Mucosa of descending colon (tissue), 3 donors: Measurements from ENCODE around the gene RGL4. TPM values are rescaled to one million over a fixed set of nuclear protein-coding genes. Genes with fewer than 3 reads are reported as not detected.
"Not testable (repeated sequence)": the region's sequence is repeated elsewhere in the genome, so short reads cannot be mapped to it uniquely, and the experiment has no call there.

ENCODE experiments used
- ATAC-seq: fragments of 200-7000 bp; cut with Tn5 transposase; one replicate; pipeline ENCODE4 v1.9.1; 2020; ENCODE audit warnings: mild to moderate bottlenecking, moderate library complexity
- DNase-seq, 3 donors: peaks; one replicate each; pipeline ENCODE4 v3.0.0-alpha.2; 2020
- H3K36me3 ChIP-seq: fragments of 200-600 bp; one replicate; pipeline ENCODE4 v1.8.0; 2021; ENCODE audit warnings: low read depth, mild to moderate bottlenecking
- H3K4me1 ChIP-seq: fragments of 200-600 bp; one replicate; pipeline ENCODE4 v1.8.0; 2021; ENCODE audit warnings: low read depth, mild to moderate bottlenecking
- H3K4me3 ChIP-seq: fragments of 200-600 bp; one replicate; pipeline ENCODE4 v1.8.0; 2021; ENCODE audit warnings: mild to moderate bottlenecking
- H3K9me3 ChIP-seq: fragments of 200-600 bp; one replicate; pipeline ENCODE4 v1.8.0; 2021; ENCODE audit warnings: mild to moderate bottlenecking
- CTCF ChIP-seq: fragments of 200-600 bp; IDR thresholded peaks from one replicate; pipeline ENCODE4 v1.8.0; 2022; ENCODE audit warnings: antibody characterized with exemption, mild to moderate bottlenecking
- intact Hi-C, 2 donors: fragments of 100-400 bp; cut with DNase I in 1 of 2; cut with micrococcal nuclease in 1 of 2; formaldehyde crosslinking; loops; one replicate each; pipeline versions ENCODE4 v1.11.0 to v1.11.1; 2022; cut with DNase I, micrococcal nuclease
- total RNA-seq, 3 donors: library from RNA; stranded (reverse); fragmentation: NEBNext Ultra II Directional in 2 of 3; extraction: Animal tissue kit (Norgen Biotek cat#: 25700) in 2 of 3; gene quantifications; one replicate each; pipeline versions ENCODE4 v1.2.1 to v1.2.4, GENCODE V29; 2021 to 2023
- donor health status: DM: no; HTN: no; CAD: no; lungs with moderate emphysema.
- donor health status: DM: no; HTN: no; CAD: no.
- donor health status: DM: no; HTN: yes; CAD: no.

The RGL4 gene
- total RNA-seq, 3 donors from 2014 or later: 0.29 to 0.34 TPM; not detected in 1

GRCh38 chr22:23673050-23673620 lies 17.7 kb upstream of the RGL4 start:
- ATAC-seq: no peak
- no peak for TF ChIP-seq CTCF
- no peaks in the 10 kb centered on the region for H3K36me3 ChIP-seq
- H3K4me1 ChIP-seq: peaks cover 6% of the 10 kb centered on the region
- intact Hi-C loops: no loop called here
- H3K4me3 ChIP-seq: no peak overlapping the region
- DNase-seq: peak in 1 of 3 donors; percentile 10
- H3K9me3 ChIP-seq: no peaks in the 10 kb centered on the region

- Histone ChIP-seq H3K9me3 (no peaks in the 10 kb centered on the region), H3K4me3 (no peak overlapping the region), H3K4me1 (peaks cover 6% of the 10 kb centered on the region), H3K36me3 (no peaks in the 10 kb centered on the region)
- DNase-seq: peak in 1 of 3 donors; percentile 31
- intact Hi-C loops: no loop called here
- ATAC-seq: no peak
- TF ChIP-seq CTCF: no peak
Observed at GRCh38 chr22:23673826-23674690, 16.8 kb upstream of the RGL4 start.

DNA sequence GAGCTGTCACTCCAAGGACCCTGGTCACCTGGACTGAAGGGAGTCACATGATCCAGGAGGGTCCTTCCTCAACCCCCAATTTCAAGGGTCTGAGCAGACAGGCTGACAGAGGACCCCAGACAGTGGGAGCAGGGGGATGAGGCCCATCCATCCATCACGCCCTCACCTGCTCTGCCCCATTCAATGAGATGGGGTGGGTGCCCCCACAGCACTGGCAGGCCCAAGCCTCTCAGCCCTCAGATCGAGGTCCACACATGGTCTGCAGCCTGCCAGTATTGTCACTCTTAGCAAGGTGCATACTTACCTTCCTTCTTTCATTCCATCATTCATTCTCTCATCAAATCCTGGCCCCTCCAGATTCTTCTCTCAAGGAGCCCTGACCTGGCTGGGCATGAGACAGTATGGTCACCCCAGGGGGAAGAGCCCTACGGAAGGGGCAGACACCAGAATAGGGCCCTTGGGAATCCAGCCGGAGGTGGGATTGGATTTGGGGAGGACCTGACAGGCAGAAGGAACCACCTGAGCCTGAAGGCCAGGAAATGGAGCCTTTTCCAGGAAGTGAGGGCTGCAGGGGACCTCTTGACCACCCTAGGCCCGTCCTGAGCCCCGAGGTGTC lies 15.8 kb upstream of the RGL4 start:
- H3K4me3 ChIP-seq, H3K9me3 ChIP-seq, H3K4me1 ChIP-seq, H3K36me3 ChIP-seq, ATAC-seq, intact Hi-C loops: not testable (repeated sequence)
- DNase-seq: peak in 1 of 3 donors; percentile 16

DNA sequence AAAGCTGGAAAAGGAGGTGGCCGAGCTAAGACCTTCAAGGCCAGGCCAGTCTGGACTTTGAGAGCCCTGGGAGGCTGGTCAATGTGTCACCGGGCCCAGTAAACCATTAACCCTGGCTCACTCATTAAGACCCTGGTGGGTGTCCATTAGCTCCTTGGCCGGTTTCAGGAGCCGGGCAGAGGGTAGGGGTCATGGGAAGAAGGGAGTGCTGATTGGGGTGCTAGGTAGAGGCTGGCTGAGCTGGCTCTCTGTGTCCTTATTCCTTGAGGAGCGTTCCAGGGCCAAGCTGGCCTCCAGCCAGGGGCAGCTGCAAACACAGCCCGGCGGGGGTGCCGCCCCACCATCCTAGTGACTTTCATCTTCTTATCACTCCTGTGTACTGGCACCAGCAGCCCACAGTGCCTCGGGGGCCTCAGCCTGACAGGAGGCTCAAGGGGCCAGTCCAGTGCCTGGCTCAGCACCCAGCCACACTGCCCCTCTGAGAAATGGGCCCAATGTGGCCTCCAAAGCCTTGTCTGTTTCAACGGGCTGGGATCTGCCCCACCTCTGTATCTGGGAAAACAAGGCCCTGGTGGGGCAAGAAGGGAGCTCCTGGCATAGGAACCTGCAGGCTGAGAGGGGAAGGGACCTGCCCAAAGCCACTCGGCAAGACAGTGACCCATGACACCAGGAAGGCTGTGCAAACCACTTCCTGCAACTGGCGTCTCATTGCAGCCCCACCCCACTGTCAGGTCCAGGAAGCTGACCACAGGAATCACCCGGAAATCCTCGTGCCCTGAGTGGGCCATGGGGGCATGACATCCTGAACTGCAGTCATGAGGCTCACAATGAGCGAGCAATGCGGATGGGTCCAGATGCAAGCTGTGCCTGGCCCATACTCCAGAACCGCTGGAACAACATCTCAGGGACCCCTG lies 15.1 kb upstream of the RGL4 start:
- H3K9me3 ChIP-seq: no peaks in the 10 kb centered on the region
- ATAC-seq (peak; percentile 85), DNase-seq (peak; percentile 70 to 75 (median 71))
- no peaks in the 10 kb centered on the region for H3K36me3 ChIP-seq
- H3K4me3 ChIP-seq: no peak overlapping the region
- H3K4me1 ChIP-seq: peaks cover 6% of the 10 kb centered on the region
- no peak for TF ChIP-seq CTCF
- intact Hi-C loops: no loop called here

DNA sequence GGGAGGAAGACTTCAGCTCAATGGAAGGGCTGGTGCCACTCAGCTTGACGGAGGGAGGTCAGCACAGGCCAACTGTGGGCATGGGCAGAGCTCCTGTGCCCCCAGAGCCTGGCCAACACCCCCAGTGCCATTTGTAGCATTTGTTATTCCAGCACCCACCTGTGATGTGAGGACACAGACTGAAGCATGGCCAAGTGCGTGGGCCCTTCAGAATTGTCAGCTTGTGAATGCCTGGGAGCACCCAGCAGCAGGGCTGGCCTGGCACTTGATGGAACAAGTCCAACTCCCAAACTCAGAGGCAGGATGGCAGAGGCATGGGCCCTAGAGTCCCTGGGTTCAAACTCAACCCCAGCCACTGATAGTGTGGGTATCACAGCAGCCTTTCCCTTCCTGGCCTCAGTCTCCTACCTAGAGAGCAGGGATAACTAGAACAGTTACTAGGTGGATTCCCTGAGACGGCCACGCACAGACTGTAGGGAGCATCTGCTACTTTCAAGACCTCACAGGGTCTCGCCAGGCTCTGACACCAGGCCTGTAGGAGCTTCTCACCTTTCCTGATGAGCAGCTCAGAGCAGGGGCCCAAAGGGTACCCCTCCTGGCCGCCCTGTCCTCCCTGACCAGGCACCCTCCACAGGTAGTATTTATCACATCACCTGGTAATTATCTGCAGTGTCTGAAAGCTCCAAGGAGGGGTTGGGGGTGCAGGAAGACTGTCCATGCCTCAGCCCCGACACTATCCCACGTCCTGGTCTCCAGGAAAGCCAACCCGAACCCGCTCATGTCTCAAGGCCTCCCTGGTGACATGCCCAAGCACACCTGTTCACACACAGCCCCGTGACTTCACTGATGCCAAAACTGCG lies 13.7 kb upstream of the RGL4 start:
- peak in 1 of 3 donors; percentile 35 for DNase-seq
- not testable (repeated sequence) for ATAC-seq

DNA sequence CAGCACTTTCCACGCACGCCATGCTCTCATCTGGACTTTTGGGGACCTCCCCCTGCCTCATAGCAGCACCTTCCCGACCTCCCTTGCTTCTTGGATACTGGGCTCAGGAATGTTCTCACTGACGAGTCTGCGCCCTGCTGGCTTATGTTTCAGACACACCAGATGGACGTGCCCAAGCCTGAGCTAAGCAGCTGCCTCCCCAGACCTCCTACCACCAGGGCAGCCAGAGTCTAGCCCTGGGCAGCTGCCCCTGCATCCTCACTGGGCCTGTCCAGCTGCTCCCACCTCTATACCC lies 13.2 kb upstream of the RGL4 start:
- Histone ChIP-seq H3K4me3 (no peak overlapping the region), H3K9me3 (no peaks in the 10 kb centered on the region), H3K36me3 (no peaks in the 10 kb centered on the region), H3K4me1 (peaks cover 6% of the 10 kb centered on the region)
- ATAC-seq (no peak), DNase-seq (no peak)
- intact Hi-C loops: no loop called here
- TF ChIP-seq CTCF: no peak

More for the DNA sequence above, 13.7 kb upstream of the RGL4 start:
- H3K9me3 ChIP-seq, intact Hi-C loops, H3K4me1 ChIP-seq, H3K4me3 ChIP-seq, H3K36me3 ChIP-seq: not testable (repeated sequence)
